ENCODE measurements around the gene DPP10.

DPP10 gene

DNA sequence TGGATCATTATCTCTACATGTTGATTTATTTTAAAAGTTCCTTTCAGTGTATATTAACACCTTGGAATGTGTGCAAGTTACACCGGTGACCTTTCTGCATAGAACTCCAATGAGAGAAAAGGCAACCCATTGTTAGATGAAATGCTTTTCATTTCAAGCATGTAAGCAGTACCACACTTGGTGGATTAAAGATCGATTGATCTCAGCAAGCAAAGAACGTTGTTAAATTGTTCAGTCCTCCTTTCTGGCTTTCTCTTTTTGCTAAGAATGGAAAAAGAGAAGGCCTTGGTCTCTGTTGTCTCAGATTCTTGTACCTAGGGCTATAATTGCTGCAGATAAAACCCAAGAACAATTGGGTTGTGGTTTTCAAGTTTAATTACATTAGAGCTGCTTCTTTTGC is 843.0 kb downstream of the DPP10 start:
- DNase-seq (ENCODE audit: low read depth) = no peak

DNA sequence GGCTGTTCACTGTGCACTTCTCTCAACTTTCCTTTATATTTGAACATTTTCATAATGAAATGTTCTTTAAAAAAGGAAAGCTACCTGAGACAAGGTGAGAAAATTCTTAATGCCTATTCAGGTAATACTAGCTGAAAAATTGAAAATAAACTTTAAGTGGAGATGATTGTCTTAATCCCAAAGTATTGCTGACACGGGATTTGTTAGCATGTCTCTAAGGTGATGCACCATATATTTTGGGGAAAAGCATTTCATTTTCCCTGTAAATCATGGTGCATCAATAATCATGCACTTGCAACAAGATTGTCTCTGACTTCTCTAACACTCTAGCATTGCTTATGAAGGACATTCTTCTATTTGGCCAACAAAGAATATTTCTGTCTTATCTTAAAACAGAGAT is 848.0 kb downstream of the DPP10 start:
- DNase-seq (ENCODE audit: low read depth) = no peak

- DNase-seq (ENCODE audit: low read depth) = no peak
Observed at GRCh38 chr2:115292742-115293141, 850.3 kb downstream of the DPP10 start.

DNA sequence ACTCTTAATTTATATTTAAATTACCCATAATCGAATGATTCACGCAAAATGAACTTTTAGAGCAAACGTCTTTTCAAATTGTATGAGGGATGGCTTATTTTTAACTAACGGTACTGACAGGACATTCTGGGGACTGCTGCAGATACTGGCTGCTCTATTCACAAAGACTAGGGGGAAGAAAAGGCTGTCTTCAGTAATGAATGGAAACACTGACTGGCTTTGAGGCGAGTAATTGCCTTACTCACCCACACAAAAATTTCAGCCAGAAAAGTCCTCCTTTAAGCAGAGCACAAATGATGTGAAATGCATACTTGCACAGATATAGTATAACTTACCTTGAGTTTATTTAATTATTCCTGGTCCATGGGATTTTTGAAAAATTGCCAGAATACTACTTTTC is 852.6 kb downstream of the DPP10 start:
- DNase-seq (ENCODE audit: low read depth) = no peak

DNA sequence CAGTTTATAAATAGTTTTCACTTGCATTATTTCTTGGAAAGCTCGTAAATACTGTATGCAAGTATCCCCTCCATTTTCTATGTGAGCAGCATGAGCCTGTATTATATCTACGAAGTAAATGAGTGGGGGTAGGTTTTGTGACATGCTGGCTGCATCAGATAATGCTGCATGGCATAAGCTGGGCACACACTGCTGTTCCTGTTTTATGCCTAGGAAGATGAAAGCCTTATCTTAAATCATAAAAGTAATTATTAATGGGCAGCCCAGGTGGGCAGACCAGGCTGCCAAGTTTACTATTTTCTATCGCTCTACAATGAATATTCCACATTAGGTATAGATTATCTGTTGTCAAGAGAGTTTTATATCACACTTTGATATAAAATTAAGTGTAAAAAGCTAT is 854.6 kb downstream of the DPP10 start:
- no peak for DNase-seq (ENCODE audit: low read depth)

GRCh38 chr2:115299199-115299598 is 856.8 kb downstream of the DPP10 start:
- DNase-seq (ENCODE audit: low read depth) = no peak

GRCh38 chr2:115305712-115306111 is 863.3 kb downstream of the DPP10 start:
- DNase-seq (ENCODE audit: low read depth) = no peak

DNA sequence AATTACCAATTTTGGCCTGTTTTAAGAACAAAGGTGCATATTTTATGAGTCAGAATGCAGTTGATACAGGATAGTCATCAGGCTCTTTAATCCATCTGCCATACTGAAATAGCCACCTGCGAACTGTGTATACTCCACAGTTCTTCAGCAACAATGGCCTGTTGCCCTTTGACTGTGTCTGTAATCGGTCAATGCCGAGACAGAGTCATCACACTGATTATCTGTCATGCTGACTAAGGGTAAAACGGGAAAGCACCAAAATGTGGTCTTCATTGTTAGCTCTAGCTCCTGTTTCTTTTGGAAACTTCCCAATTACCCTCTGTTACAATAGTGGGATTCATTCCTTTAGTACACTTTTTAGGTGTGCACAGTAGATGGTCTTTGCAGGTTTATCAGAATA is 871.7 kb downstream of the DPP10 start:
- DNase-seq (ENCODE audit: low read depth) = no peak

- no peak for DNase-seq (ENCODE audit: low read depth)
Observed at GRCh38 chr2:115327061-115327460, 884.6 kb downstream of the DPP10 start.

DNA sequence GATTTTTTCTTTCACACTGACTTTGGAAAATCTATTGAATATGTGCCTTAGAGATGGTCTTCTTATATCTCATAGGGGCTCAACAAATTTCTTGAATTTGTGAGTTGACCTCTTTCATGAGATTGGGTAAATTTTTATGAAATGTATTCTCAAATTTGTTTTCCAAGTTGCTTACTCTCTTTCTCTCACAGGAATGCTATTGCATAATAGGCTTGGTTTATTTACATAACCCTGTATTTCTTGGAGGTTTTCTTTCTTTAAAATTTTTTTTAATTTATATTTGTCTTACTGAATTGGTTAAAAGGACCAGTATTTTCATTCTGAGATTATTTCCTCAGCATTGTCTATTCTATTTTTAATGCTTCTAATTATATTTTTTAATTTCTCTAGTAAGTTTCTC is 917.1 kb downstream of the DPP10 start:
- no peak for DNase-seq (ENCODE audit: low read depth)

DNA sequence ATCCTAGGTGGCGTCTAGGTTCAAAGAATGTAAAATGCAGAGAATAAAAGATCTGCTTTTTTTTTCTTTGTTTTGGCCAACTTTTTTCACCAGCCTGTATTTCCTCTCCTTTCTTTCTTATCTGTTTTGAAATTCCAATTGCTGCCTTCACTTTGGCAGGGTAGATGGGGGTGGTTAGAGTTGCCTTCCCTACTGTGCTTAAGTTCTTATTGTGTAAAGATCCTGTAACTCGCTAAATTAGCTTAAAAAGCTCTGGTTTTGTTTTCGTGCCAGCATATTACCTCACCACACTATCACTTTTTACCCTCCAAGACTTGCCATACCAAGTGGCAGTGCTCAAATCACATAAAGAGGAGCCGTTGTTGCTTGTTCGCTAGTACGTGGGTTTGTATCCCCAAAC is 921.7 kb downstream of the DPP10 start:
- DNase-seq (ENCODE audit: low read depth) = no peak

- DNase-seq (ENCODE audit: low read depth) = no peak
Observed at GRCh38 chr2:115369400-115369799, 927.0 kb downstream of the DPP10 start.

- DNase-seq (ENCODE audit: low read depth) = no peak
Observed at GRCh38 chr2:115374981-115375380, 932.5 kb downstream of the DPP10 start.

- no peak for DNase-seq (ENCODE audit: low read depth)
Observed at GRCh38 chr2:115384399-115384798, 942.0 kb downstream of the DPP10 start.

DNA sequence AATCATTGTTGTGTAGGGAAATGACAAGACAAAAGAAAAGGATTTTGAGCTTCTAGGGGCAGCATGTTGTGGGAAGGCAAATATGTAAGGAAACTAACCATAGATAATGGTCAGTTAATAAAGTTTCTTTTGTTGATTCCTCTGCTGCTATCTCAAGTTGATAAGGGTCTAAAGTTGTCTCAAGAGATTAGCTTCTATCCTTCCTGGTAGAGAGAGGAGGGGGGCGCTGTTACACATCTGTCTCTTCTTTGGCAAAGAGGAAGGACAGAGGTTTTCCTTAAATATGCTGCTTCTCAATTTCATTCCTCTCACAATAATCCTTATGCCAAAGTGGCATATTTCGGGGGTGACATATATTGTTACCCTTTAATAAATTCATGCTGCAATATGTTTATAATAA is 944.0 kb downstream of the DPP10 start:
- DNase-seq (ENCODE audit: low read depth) = no peak

GRCh38 chr2:115389024-115389423 is 946.6 kb downstream of the DPP10 start:
- DNase-seq (ENCODE audit: low read depth) = no peak

DNA sequence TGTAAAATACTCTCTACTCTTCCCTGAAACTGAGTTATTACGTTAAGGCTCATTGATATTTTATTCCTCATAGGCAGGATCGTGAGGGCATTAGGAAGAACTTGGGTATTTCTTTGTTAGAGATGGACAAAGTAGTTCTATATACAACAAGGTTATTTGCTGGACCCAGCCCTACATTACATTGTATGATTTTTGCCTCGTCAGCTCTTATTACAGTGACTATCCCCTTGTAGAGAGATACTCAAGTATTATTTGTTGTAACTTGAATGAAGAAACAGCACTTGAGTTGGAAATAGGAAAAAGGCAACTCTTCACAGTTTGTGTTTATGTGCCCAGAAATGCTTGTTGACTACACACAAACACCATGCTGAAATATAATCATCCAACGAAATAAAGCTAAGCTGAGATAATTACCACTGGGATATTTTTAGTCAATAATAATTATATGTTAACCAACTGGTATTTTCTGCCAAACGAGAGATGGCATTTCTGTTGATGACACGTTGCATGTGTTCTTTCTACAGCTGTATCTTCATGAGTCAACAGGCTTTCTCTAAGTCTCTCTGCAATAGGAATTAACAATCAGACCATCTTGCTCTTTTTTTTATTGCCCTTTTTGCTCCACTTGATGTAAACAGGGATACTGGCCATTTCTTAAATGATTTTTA is 947.6 kb downstream of the DPP10 start:
- no peak for DNase-seq (ENCODE audit: low read depth)

DNA sequence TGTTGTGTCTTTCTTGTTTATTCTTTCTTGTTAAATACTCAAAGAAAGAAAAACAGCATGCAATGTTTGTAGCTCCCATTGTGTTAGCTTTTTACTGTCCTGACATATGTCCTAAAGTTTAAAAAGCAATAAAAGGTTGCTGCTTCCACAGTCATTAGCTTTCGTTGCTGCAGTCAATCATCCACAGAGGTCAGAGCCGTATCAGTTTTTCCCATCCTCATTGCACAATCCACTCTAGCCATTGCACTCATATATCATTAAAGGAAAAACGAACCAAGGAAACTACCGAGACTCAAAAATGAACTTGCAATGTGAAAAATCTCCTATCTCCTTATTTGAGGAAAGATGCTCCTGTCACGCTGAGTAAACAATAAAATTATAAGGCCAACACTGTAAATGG is 954.1 kb downstream of the DPP10 start:
- no peak for DNase-seq (ENCODE audit: low read depth)

DNA sequence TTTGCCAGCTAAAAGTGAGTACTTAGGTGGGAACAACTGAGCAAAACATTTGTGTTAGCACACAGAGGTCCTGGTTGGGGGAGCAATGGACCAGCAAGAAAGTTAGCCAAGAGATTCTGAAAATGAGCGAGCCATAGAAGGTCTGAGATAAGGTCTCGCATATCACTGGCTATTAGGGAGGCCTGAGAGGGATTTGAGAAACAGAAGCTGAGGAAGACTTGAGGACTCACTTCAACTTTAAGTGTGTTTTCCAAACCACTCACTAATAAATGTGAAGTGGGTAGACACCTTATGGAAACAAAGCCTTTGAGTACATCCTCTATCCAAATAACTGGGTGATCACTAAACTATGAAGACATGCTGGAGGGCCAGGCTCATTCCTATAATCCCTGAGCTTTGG is 958.5 kb downstream of the DPP10 start:
- no peak for DNase-seq (ENCODE audit: low read depth)

- DNase-seq (ENCODE audit: low read depth) = no peak
Observed at GRCh38 chr2:115412501-115412900, 970.1 kb downstream of the DPP10 start.

GRCh38 chr2:115413791-115414190 is 971.4 kb downstream of the DPP10 start:
- no peak for DNase-seq (ENCODE audit: low read depth)

DNA sequence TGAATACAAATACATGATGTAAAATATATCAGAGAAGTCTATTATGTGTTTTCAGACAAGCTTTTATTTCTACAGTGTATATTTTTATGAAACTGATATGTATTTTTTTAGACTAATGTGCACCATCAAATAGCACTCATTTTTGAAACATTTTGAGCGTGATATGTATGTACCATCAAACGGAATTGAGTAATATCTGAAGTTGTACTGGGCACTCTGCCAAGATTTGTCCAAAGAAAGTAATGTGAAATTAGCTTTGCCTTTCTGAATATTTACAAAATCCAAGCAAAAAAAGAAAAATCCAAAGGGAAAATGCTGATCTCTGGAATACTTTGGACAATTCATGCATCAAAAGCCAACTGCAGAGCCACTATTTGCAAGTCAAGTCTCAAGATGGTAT is 972.0 kb downstream of the DPP10 start:
- no peak for DNase-seq (ENCODE audit: low read depth)

- no peak for DNase-seq (ENCODE audit: low read depth)
Observed at GRCh38 chr2:115422004-115422634, 979.7 kb downstream of the DPP10 start.

GRCh38 chr2:115427436-115427835 is 985.0 kb downstream of the DPP10 start:
- no peak for DNase-seq (ENCODE audit: low read depth)

Measured in ELR (cell line).